SK-N-SH (cell line): ENCODE data around the gene GRK3. TPM values are rescaled to one million over a fixed set of nuclear protein-coding genes. Genes with fewer than 3 reads are reported as not detected.

ENCODE experiments used
- CTCF ChIA-PET: fragments of 300-600, 350-600 bp; formaldehyde crosslinking; extraction: SDS; loops from one replicate; lab custom pipeline; 2021; lab: Yijun Ruan, JAX
- POLR2A ChIA-PET: fragments of 350-600 bp; sonication (Branson Sonifier 250); formaldehyde crosslinking; extraction: SDS; loops from one replicate; lab custom pipeline; 2020; ENCODE audit warnings: antibody characterized with exemption, inconsistent platforms; lab: Yijun Ruan, JAX
- DNase-seq: peaks from one replicate; pipeline ENCODE4 v3.0.0; 2012
- H2AFZ ChIP-seq: fragments of 200-600 bp; sonication (generic); 2 replicates; pipeline ENCODE4 v1.8.1; 2016; ENCODE audit warnings: antibody characterized with exemption, mild to moderate bottlenecking, low read depth
- H3F3A ChIP-seq: fragments of 200-600 bp; sonication (generic); replicated peaks from 2 replicates; pipeline ENCODE3; 2016; ENCODE audit warnings: antibody characterized with exemption, mild to moderate bottlenecking; ENCODE audit not compliant: insufficient read depth
- H3K27ac ChIP-seq, 2 experiments: fragments of 200-500 bp in 1 of 2; fragments of 200-600 bp in 1 of 2; sonication (Bioruptor generic) in 1 of 2; sonication (generic), shearing (Covaris generic) in 1 of 2; 2 replicates each; pipeline versions ENCODE4 v1.5.1 to v1.6.1; 2014 to 2016; ENCODE audit warnings: low read depth in 2 of 2, inconsistent platforms in 1 of 2, low read length in 1 of 2, mild to moderate bottlenecking in 1 of 2, mixed read lengths in 1 of 2
- H3K27me3 ChIP-seq: fragments of 200-600 bp; sonication (generic), shearing (Covaris generic); 2 replicates; pipeline ENCODE4 v1.6.1; 2016; ENCODE audit warnings: mixed run types; ENCODE audit not compliant: insufficient read depth
- H3K36me3 ChIP-seq, 2 experiments: fragments of 200-500 bp in 1 of 2; fragments of 200-600 bp in 1 of 2; sonication (Bioruptor generic) in 1 of 2; sonication (generic) in 1 of 2; replicated peaks in 1 of 2; 2 replicates each; pipeline versions ENCODE3 to v1.5.1; 2014 to 2016; ENCODE audit warnings: low read length in 1 of 2, mild to moderate bottlenecking in 1 of 2; ENCODE audit not compliant: insufficient read depth in 2 of 2, control insufficient read depth in 1 of 2
- H3K4me1 ChIP-seq, 2 experiments: fragments of 200-500 bp in 1 of 2; fragments of 200-600 bp in 1 of 2; sonication (Bioruptor generic) in 1 of 2; sonication (generic), shearing (Covaris generic) in 1 of 2; 2 replicates each; pipeline versions ENCODE4 v1.5.1 to v1.6.1; 2014 to 2016; ENCODE audit warnings: low read depth in 1 of 2, low read length in 1 of 2, mixed run types in 1 of 2; ENCODE audit not compliant: insufficient read depth in 2 of 2, control insufficient read depth in 1 of 2
- H3K4me2 ChIP-seq: fragments of 200-600 bp; sonication (generic), shearing (Covaris generic); 2 replicates; pipeline ENCODE4 v1.6.1; 2017; ENCODE audit warnings: mixed run types
- H3K4me3 ChIP-seq, 2 experiments: fragments of 200-500 bp in 1 of 2; fragments of 200-600 bp in 1 of 2; sonication (Bioruptor generic) in 1 of 2; sonication (generic), shearing (Covaris generic) in 1 of 2; 2 replicates each; pipeline versions ENCODE4 v1.5.1 to v1.8.1; 2014 to 2016; ENCODE audit warnings: low read depth in 2 of 2, inconsistent platforms in 1 of 2, low read length in 1 of 2, mild to moderate bottlenecking in 1 of 2, mixed read lengths in 1 of 2, moderate library complexity in 1 of 2
- H3K79me2 ChIP-seq: fragments of 200-600 bp; sonication (generic); 2 replicates; pipeline ENCODE4 v1.8.1; 2017; ENCODE audit warnings: mild to moderate bottlenecking; ENCODE audit not compliant: insufficient read depth
- H3K9ac ChIP-seq: fragments of 200-600 bp; sonication (generic); 2 replicates; pipeline ENCODE4 v1.6.1; 2017; ENCODE audit warnings: mixed run types
- H3K9me2 ChIP-seq: fragments of 200-600 bp; sonication (generic); 2 replicates; pipeline ENCODE4 v1.6.1; 2017; ENCODE audit warnings: mixed run types
- H3K9me3 ChIP-seq: fragments of 200-600 bp; sonication (generic); 2 replicates; pipeline ENCODE4 v1.6.1; 2017; ENCODE audit warnings: mixed run types, mild to moderate bottlenecking, moderate library complexity
- H4K20me1 ChIP-seq: fragments of 200-600 bp; sonication (generic); 2 replicates; pipeline ENCODE4 v1.6.1; 2017; ENCODE audit warnings: mild to moderate bottlenecking, mixed run types; ENCODE audit not compliant: insufficient read depth
- ELF1 ChIP-seq: IDR thresholded peaks from 2 replicates; pipeline ENCODE4 v1.4.0; 2012
- EP300 ChIP-seq, 2 experiments: IDR thresholded peaks; 2 replicates each; pipeline versions ENCODE4 v1.4.0 to v1.6.1; 2012; ENCODE audit warnings: borderline replicate concordance in 1 of 2, low read depth in 1 of 2, low read length in 1 of 2
- FOSL2 ChIP-seq: IDR thresholded peaks from 2 replicates; pipeline ENCODE4 v1.4.0; 2012; ENCODE audit warnings: low read depth, mild to moderate bottlenecking, moderate library complexity, borderline replicate concordance
- FOXJ3 ChIP-seq: sonication (generic); formaldehyde crosslinking; IDR thresholded peaks from 2 replicates; pipeline ENCODE4 v1.5.1; 2020; ENCODE audit warnings: mild to moderate bottlenecking, missing genetic modification reagents
- FOXM1 ChIP-seq: IDR thresholded peaks from 2 replicates; pipeline ENCODE4 v1.4.0; 2012; ENCODE audit warnings: low read depth, mild to moderate bottlenecking
- GATA2 ChIP-seq: sonication (generic); formaldehyde crosslinking; IDR thresholded peaks from 2 replicates; pipeline ENCODE4 v1.5.0; 2020; ENCODE audit warnings: mild to moderate bottlenecking, missing genetic modification reagents
- MEF2A ChIP-seq: IDR thresholded peaks from 2 replicates; pipeline ENCODE4 v1.4.0; 2012; ENCODE audit warnings: low read depth, borderline replicate concordance
- NRF1 ChIP-seq: IDR thresholded peaks from 2 replicates; pipeline ENCODE4 v1.6.1; 2012; ENCODE audit warnings: low read depth, mild to moderate bottlenecking, low read length
- POLR2AphosphoS5 ChIP-seq: IDR thresholded peaks from 2 replicates; pipeline ENCODE4 v1.6.1; 2012; ENCODE audit warnings: low read depth, low read length
- RAD21 ChIP-seq: IDR thresholded peaks from 2 replicates; pipeline ENCODE4 v1.6.1; 2012; ENCODE audit warnings: mild to moderate bottlenecking, low read length
- RCOR1 ChIP-seq: fragments of 150-350 bp; IDR thresholded peaks from 2 replicates; pipeline ENCODE4 v1.6.1; 2017; ENCODE audit warnings: antibody characterized with exemption, low read length
- RFX5 ChIP-seq: IDR thresholded peaks from 2 replicates; pipeline ENCODE4 v1.6.1; 2012; ENCODE audit warnings: mild to moderate bottlenecking, improper control_type of control experiment, low read length
- SIN3A ChIP-seq: IDR thresholded peaks from 2 replicates; pipeline ENCODE4 v1.6.1; 2012; ENCODE audit warnings: low read depth, mild to moderate bottlenecking, low read length, moderate library complexity, borderline replicate concordance
- TAF1 ChIP-seq: IDR thresholded peaks from 2 replicates; pipeline ENCODE4 v1.6.1; 2012; ENCODE audit warnings: low read depth, mild to moderate bottlenecking, low read length, moderate library complexity, borderline replicate concordance
- TEAD4 ChIP-seq: IDR thresholded peaks from 2 replicates; pipeline ENCODE4 v1.4.0; 2012; ENCODE audit warnings: mild to moderate bottlenecking, borderline replicate concordance; ENCODE audit not compliant: insufficient read depth
- YY1 ChIP-seq: IDR thresholded peaks from 2 replicates; pipeline ENCODE4 v1.4.0; 2012; ENCODE audit warnings: low read depth, mild to moderate bottlenecking
- WGBS: methylation state at CpG from one replicate; pipeline ENCODE4 v1.1.6; 2017; ENCODE audit warnings: low lambda C conversion rate; 5-methylcytosine and 5-hydroxymethylcytosine counted together
- polyA plus RNA-seq, 3 experiments: library from polyadenylated mRNA; depleted of rRNA; stranded (reverse); fragments of >200 nt; gene quantifications; 2 replicates each; pipeline ENCODE4 v1.2.3, GENCODE V29; 2012
- TF ChIP-seq, protein P1 (sequence below): fragments of 150-350 bp; IDR thresholded peaks from 2 replicates; pipeline ENCODE4 v1.6.1; 2017; ENCODE audit warnings: antibody characterized with exemption, low read length, low read depth, borderline replicate concordance
- TF ChIP-seq, protein P2 (sequence below): fragments of 200-600 bp; sonication (generic); IDR thresholded peaks from 2 replicates; pipeline ENCODE4 v1.6.1; 2017; ENCODE audit warnings: antibody characterized with exemption, mild to moderate bottlenecking, moderate library complexity

Gene GRK3
- polyA plus RNA-seq, 1 of the 3 experiments (the other 2 are of a cell fraction) = 1.3 TPM

DNA sequence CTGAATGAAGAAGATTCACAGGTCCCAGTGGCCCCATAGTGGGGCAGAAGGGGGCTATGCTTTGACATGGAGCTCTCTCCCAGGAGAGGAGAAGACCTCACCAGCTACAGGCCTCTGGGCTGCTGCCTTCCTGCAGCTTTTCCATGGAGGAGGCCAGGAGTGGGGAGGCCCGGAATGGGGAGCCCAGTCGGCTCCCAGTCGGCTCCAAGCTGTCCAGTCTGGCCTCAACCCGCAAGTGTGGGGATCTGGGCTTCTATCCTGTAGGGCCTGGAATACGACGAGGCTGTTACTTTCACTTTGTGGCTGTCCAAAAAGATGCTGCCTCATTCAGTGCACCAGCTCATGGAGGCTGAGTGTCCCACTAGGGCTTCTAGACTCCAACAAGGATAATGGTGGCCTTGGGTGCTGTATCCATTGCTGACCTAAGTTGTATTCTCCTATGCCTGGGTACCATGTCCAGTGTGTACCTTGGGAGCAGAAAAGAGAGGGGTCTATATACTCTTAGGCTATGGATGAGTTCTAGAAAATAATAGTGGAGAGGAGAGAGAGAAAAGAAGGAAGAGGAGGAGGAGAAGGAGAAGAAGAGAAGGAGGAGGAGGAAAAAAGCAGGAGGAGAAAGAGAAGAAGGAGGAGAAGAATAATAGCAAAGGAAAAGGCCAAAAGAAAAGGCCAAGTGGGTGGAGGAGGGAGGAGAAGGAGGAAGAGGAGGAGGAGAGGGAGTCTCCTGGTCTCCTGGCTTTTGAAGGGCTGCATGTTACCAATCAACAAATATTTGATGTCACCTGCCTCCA is 178.6 kb downstream of the GRK3 start (continued):
- no peak for TF ChIP-seq TEAD4

DNA sequence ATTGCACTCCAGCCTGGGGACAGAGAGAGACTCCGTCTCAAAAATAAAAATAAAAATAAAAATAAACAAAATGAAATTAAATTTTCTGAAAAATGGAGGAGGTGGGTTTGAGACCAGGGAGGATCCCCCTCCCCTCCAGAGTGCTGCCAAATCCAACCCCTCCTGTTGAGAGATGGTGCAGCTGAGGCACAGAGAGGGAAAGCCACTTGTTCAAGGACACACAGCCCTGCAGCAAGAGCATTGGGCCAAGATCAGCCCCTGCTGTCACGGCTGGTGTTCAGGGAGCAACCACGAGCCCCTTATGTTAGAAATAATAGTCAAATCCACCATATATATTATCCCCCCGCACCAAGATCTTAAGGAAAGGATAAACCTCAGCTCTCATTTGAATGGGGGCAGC is 180.2 kb downstream of the GRK3 start:
- TF ChIP-seq EP300 (IDR thresholded peaks at IDR 0.05; ENCODE audit: borderline replicate concordance in 1 of 2, low read depth in 1 of 2, low read length in 1 of 2) = no peak
- TF ChIP-seq, protein P1, sequence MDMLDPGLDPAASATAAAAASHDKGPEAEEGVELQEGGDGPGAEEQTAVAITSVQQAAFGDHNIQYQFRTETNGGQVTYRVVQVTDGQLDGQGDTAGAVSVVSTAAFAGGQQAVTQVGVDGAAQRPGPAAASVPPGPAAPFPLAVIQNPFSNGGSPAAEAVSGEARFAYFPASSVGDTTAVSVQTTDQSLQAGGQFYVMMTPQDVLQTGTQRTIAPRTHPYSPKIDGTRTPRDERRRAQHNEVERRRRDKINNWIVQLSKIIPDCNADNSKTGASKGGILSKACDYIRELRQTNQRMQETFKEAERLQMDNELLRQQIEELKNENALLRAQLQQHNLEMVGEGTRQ = no peak
- no peak for TF ChIP-seq POLR2AphosphoS5
- no peak for TF ChIP-seq FOXM1
- no peak for TF ChIP-seq GATA2 (CRISPR knock-in tag)
- TF ChIP-seq RAD21 = no peak
- TF ChIP-seq ELF1 = no peak
- TF ChIP-seq SIN3A = no peak
- TF ChIP-seq, protein P2, sequence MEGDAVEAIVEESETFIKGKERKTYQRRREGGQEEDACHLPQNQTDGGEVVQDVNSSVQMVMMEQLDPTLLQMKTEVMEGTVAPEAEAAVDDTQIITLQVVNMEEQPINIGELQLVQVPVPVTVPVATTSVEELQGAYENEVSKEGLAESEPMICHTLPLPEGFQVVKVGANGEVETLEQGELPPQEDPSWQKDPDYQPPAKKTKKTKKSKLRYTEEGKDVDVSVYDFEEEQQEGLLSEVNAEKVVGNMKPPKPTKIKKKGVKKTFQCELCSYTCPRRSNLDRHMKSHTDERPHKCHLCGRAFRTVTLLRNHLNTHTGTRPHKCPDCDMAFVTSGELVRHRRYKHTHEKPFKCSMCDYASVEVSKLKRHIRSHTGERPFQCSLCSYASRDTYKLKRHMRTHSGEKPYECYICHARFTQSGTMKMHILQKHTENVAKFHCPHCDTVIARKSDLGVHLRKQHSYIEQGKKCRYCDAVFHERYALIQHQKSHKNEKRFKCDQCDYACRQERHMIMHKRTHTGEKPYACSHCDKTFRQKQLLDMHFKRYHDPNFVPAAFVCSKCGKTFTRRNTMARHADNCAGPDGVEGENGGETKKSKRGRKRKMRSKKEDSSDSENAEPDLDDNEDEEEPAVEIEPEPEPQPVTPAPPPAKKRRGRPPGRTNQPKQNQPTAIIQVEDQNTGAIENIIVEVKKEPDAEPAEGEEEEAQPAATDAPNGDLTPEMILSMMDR = no peak
- no peak for TF ChIP-seq MEF2A
- no peak for TF ChIP-seq FOXJ3 (CRISPR knock-in tag)
- no peak for TF ChIP-seq RFX5
- no peak for TF ChIP-seq FOSL2
- no peak for TF ChIP-seq RCOR1
- TF ChIP-seq TAF1 = no peak
- TF ChIP-seq YY1 = no peak
- TF ChIP-seq NRF1 = no peak
- Histone ChIP-seq H3K27me3 (no peaks in the 10 kb centered on the region), H3K4me2 (no peak overlapping the region), H3K4me3 (no peak overlapping the region), H3K79me2 (no peaks in the 10 kb centered on the region), H3K36me3 (no peaks in the 10 kb centered on the region), H3K9me3 (no peaks in the 10 kb centered on the region), H4K20me1 (no peaks in the 10 kb centered on the region), H3K4me1 (peaks cover 12 to 31% of the 10 kb centered on the region in 2 experiments; a peak in 3 of 4 replicates), H3K9ac (no peak overlapping the region), H3F3A (peaks cover 14% of the 10 kb centered on the region), H2AFZ (no peak overlapping the region), H3K27ac (peak overlapping the region in 1 of 2 experiments; percentile 4; a peak in 1 of 4 replicates), H3K9me2 (no peaks in the 10 kb centered on the region)
- WGBS = 87% methylated on average over 4 of the region's 4 CpGs
- ChIA-PET CTCF (interaction anchor here (1.4 to 2.6 kb wide), 2 partner anchors 28 to 42 kb away, joined by 3 to 7 read pairs; no protein-coding TSS in a partner anchor), POLR2A (no interaction called here)
- no peak for DNase-seq
